Smooth muscle cell of the brain vasculature (primary cell): Measurements from ENCODE around the gene AFAP1.

Experiments used
- DNase-seq: peaks from one replicate; pipeline ENCODE4 v3.0.0-alpha.2; 2012; ENCODE audit warnings: low read depth, low spot score

AFAP1 gene

GRCh38 chr4:7894098-7894676 lies 45.5 kb downstream of the AFAP1 start:
- DNase-seq, result no peak

- no peak for DNase-seq
Observed at GRCh38 chr4:7893539-7893938, 46.1 kb downstream of the AFAP1 start.

- peak; percentile 82 for DNase-seq
Observed at GRCh38 chr4:7892212-7893019, 47.2 kb downstream of the AFAP1 start.

- no peak for DNase-seq
Observed at GRCh38 chr4:7890635-7891393, 48.8 kb downstream of the AFAP1 start.

- DNase-seq, result no peak
Observed at GRCh38 chr4:7887436-7887835, 52.2 kb downstream of the AFAP1 start.

GRCh38 chr4:7886007-7886973 lies 53.4 kb downstream of the AFAP1 start:
- no peak for DNase-seq

GRCh38 chr4:7885216-7886006 lies 54.2 kb downstream of the AFAP1 start:
- no peak for DNase-seq

- no peak for DNase-seq
Observed at GRCh38 chr4:7880683-7881082, 59.0 kb downstream of the AFAP1 start.

- DNase-seq, result no peak
Observed at GRCh38 chr4:7879127-7879526, 60.5 kb downstream of the AFAP1 start.

- no peak for DNase-seq
Observed at GRCh38 chr4:7878323-7878722, 61.3 kb downstream of the AFAP1 start.

- DNase-seq, result no peak
Observed at GRCh38 chr4:7877176-7877575, 62.5 kb downstream of the AFAP1 start.

- no peak for DNase-seq
Observed at GRCh38 chr4:7876201-7876875, 63.3 kb downstream of the AFAP1 start.

GRCh38 chr4:7874838-7875237 lies 64.8 kb downstream of the AFAP1 start:
- DNase-seq, result no peak

GRCh38 chr4:7873881-7874280 lies 65.8 kb downstream of the AFAP1 start:
- no peak for DNase-seq

- DNase-seq, result peak; percentile 92
Observed at GRCh38 chr4:7872264-7872771, 67.3 kb downstream of the AFAP1 start.

- DNase-seq, result no peak
Observed at GRCh38 chr4:7871356-7871755, 68.3 kb downstream of the AFAP1 start.

GRCh38 chr4:7868892-7869471 lies 70.7 kb downstream of the AFAP1 start:
- no peak for DNase-seq

GRCh38 chr4:7868436-7868775 lies 71.3 kb downstream of the AFAP1 start:
- DNase-seq, result no peak

GRCh38 chr4:7867701-7868435 lies 71.8 kb downstream of the AFAP1 start:
- no peak for DNase-seq
